Measurements from ENCODE around the gene KATNAL2.
A peak's percentile ranks its signal among the peaks of the same experiment; 100 is the strongest.
"Not testable (repeated sequence)": the region's sequence is repeated elsewhere in the genome, so short reads cannot be mapped to it uniquely, and the experiment has no call there.

KATNAL2 gene

GRCh38 chr18:46950064-46950656 is 32.8 kb downstream of the KATNAL2 start:
- peaks cover 0 to 14% (median 12%) of the 10 kb centered on the region in 11 experiments; a peak in 17 of 22 replicates for H3K27me3 ChIP-seq
- no peak for TF ChIP-seq Cebpa-rat (IDR thresholded peaks at IDR 0.05)

GRCh38 chr18:46953195-46953594 is 35.8 kb downstream of the KATNAL2 start:
- peaks cover 0 to 5% (median 0%) of the 10 kb centered on the region in 11 experiments; a peak in 4 of 22 replicates for H3K9me3 ChIP-seq (replicated peaks in 1 of 11)

More at GRCh38 chr18:46950064-46950656, 32.8 kb downstream of the KATNAL2 start:
- no peak overlapping the region for H3K27ac ChIP-seq
- H3K4me3 ChIP-seq: no peak overlapping the region
- H4K20me1 ChIP-seq: no peaks in the 10 kb centered on the region
- H3K36me3 ChIP-seq: peaks cover 0 to 18% (median 12%) of the 10 kb centered on the region in 11 experiments; a peak in 14 of 22 replicates
- no peak overlapping the region for H3K4me2 ChIP-seq
- H3K9me3 ChIP-seq (replicated peaks in 1 of 11): peaks cover 14 to 28% (median 21%) of the 10 kb centered on the region in 11 experiments
- no peak overlapping the region for H3K9ac ChIP-seq
- peaks cover 0 to 7% (median 6%) of the 10 kb centered on the region in 10 experiments; a peak in 8 of 20 replicates for H3K4me1 ChIP-seq

GRCh38 chr18:46958209-46958608 is 40.8 kb downstream of the KATNAL2 start:
- H3K4me3 ChIP-seq: no peak overlapping the region
- no peaks in the 10 kb centered on the region for H3K27me3 ChIP-seq
- H3K9ac ChIP-seq: no peak overlapping the region
- H4K20me1 ChIP-seq: no peaks in the 10 kb centered on the region
- no peak for TF ChIP-seq Cebpa-rat (IDR thresholded peaks at IDR 0.05)
- H3K36me3 ChIP-seq: peaks cover 0 to 10% (median 0%) of the 10 kb centered on the region in 11 experiments; a peak in 5 of 22 replicates
- H3K27ac ChIP-seq: no peak overlapping the region
- no peak overlapping the region for H3K4me2 ChIP-seq
- peaks cover 21 to 34% (median 25%) of the 10 kb centered on the region in 11 experiments for H3K9me3 ChIP-seq (replicated peaks in 1 of 11)
- peaks cover 0 to 6% (median 3%) of the 10 kb centered on the region in 10 experiments; a peak in 8 of 20 replicates for H3K4me1 ChIP-seq

More at GRCh38 chr18:46953195-46953594, 35.8 kb downstream of the KATNAL2 start:
- Histone ChIP-seq H3K9ac (no peak overlapping the region), H3K4me3 (no peak overlapping the region), H4K20me1 (no peaks in the 10 kb centered on the region), H3K4me1 (peaks cover 0 to 7% (median 6%) of the 10 kb centered on the region in 10 experiments; a peak in 8 of 20 replicates), H3K27me3 (no peaks in the 10 kb centered on the region), H3K4me2 (0 out of 22 replicates have a peak overlapping the region, but pooled peaks of 1 of the 11 experiments have one; percentile 26), H3K27ac (no peak overlapping the region), H3K36me3 (peaks cover 0 to 6% (median 0%) of the 10 kb centered on the region in 11 experiments; a peak in 3 of 22 replicates)
- TF ChIP-seq Cebpa-rat (IDR thresholded peaks at IDR 0.05): no peak

GRCh38 chr18:46963656-46964578 is 46.5 kb downstream of the KATNAL2 start:
- H3K4me2 ChIP-seq, H3K4me1 ChIP-seq, H3K27ac ChIP-seq, H3K4me3 ChIP-seq, H3K36me3 ChIP-seq, H3K27me3 ChIP-seq, H3K9ac ChIP-seq, H4K20me1 ChIP-seq: not testable (repeated sequence)
- H3K9me3 ChIP-seq (replicated peaks in 1 of 11): peaks cover 21 to 34% (median 27%) of the 10 kb centered on the region in 11 experiments

GRCh38 chr18:46964579-46965293 is 47.3 kb downstream of the KATNAL2 start:
- not testable (repeated sequence) for H3K36me3 ChIP-seq, H3K9ac ChIP-seq, H3K4me3 ChIP-seq, H3K27ac ChIP-seq, H4K20me1 ChIP-seq, H3K4me1 ChIP-seq, H3K27me3 ChIP-seq, H3K4me2 ChIP-seq
- H3K9me3 ChIP-seq (replicated peaks in 1 of 11): peaks cover 20 to 29% (median 24%) of the 10 kb centered on the region in 11 experiments

- H3K9ac ChIP-seq, H4K20me1 ChIP-seq, H3K27me3 ChIP-seq, H3K36me3 ChIP-seq, H3K4me1 ChIP-seq, H3K4me3 ChIP-seq, H3K4me2 ChIP-seq, H3K27ac ChIP-seq: not testable (repeated sequence)
- H3K9me3 ChIP-seq (replicated peaks in 1 of 11): peaks cover 7 to 15% (median 11%) of the 10 kb centered on the region in 11 experiments; a peak in 19 of 22 replicates
Measured at GRCh38 chr18:46966266-46966665, 48.9 kb downstream of the KATNAL2 start.

GRCh38 chr18:46969551-46969950 is 52.1 kb downstream of the KATNAL2 start:
- not testable (repeated sequence) for H3K4me1 ChIP-seq; H3K9ac ChIP-seq; H3K27ac ChIP-seq; H3K4me3 ChIP-seq; H3K9me3 ChIP-seq (replicated peaks in 1 of 11); H3K4me2 ChIP-seq; H3K27me3 ChIP-seq; H4K20me1 ChIP-seq; H3K36me3 ChIP-seq

GRCh38 chr18:47019870-47020269 is 102.5 kb downstream of the KATNAL2 start:
- not testable (repeated sequence) for H3K36me3 ChIP-seq; H4K20me1 ChIP-seq; H3K27me3 ChIP-seq; H3K9me3 ChIP-seq (replicated peaks in 1 of 11); H3K27ac ChIP-seq; H3K4me2 ChIP-seq; H3K4me1 ChIP-seq; H3K9ac ChIP-seq; H3K4me3 ChIP-seq

- H3K36me3 ChIP-seq; H3K4me1 ChIP-seq; H3K4me3 ChIP-seq; H3K27ac ChIP-seq; H3K4me2 ChIP-seq; H3K9ac ChIP-seq; H3K27me3 ChIP-seq; H4K20me1 ChIP-seq; H3K9me3 ChIP-seq (replicated peaks in 1 of 11): not testable (repeated sequence)
Measured at GRCh38 chr18:47020757-47021156, 103.4 kb downstream of the KATNAL2 start.

GRCh38 chr18:47022821-47023220 is 105.4 kb downstream of the KATNAL2 start:
- not testable (repeated sequence) for H3K4me3 ChIP-seq; H4K20me1 ChIP-seq; H3K9ac ChIP-seq; H3K36me3 ChIP-seq; H3K4me2 ChIP-seq; H3K9me3 ChIP-seq (replicated peaks in 1 of 11); H3K27me3 ChIP-seq; H3K27ac ChIP-seq; H3K4me1 ChIP-seq

GRCh38 chr18:47023769-47024465 is 106.5 kb downstream of the KATNAL2 start:
- H3K27ac ChIP-seq; H3K4me3 ChIP-seq; H3K9me3 ChIP-seq (replicated peaks in 1 of 11); H3K9ac ChIP-seq; H4K20me1 ChIP-seq; H3K4me2 ChIP-seq; H3K36me3 ChIP-seq; H3K27me3 ChIP-seq; H3K4me1 ChIP-seq: not testable (repeated sequence)

GRCh38 chr18:47025557-47026174 is 108.3 kb downstream of the KATNAL2 start:
- H3K36me3 ChIP-seq; H3K4me2 ChIP-seq; H3K9ac ChIP-seq; H3K27ac ChIP-seq; H3K4me3 ChIP-seq; H4K20me1 ChIP-seq; H3K27me3 ChIP-seq; H3K9me3 ChIP-seq (replicated peaks in 1 of 11); H3K4me1 ChIP-seq: not testable (repeated sequence)
